ENCODE data around the gene HNF1B.

GRCh38 chr17:37662353-37662752 is 82.5 kb downstream of the HNF1B start:
- TF ChIP-seq, protein P1, sequence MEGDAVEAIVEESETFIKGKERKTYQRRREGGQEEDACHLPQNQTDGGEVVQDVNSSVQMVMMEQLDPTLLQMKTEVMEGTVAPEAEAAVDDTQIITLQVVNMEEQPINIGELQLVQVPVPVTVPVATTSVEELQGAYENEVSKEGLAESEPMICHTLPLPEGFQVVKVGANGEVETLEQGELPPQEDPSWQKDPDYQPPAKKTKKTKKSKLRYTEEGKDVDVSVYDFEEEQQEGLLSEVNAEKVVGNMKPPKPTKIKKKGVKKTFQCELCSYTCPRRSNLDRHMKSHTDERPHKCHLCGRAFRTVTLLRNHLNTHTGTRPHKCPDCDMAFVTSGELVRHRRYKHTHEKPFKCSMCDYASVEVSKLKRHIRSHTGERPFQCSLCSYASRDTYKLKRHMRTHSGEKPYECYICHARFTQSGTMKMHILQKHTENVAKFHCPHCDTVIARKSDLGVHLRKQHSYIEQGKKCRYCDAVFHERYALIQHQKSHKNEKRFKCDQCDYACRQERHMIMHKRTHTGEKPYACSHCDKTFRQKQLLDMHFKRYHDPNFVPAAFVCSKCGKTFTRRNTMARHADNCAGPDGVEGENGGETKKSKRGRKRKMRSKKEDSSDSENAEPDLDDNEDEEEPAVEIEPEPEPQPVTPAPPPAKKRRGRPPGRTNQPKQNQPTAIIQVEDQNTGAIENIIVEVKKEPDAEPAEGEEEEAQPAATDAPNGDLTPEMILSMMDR (IDR thresholded peaks at IDR 0.05): no peak
- TF ChIP-seq EP300 (IDR thresholded peaks at IDR 0.05) (no peak), POLR2A (IDR thresholded peaks at IDR 0.05) (no peak), POLR2AphosphoS5 (IDR thresholded peaks at IDR 0.05) (no peak)
